Prostate gland (tissue), 2 donors: ENCODE measurements around the gene ANO2. TPM values are rescaled to one million over a fixed set of nuclear protein-coding genes. Genes with fewer than 3 reads are reported as not detected.

Source experiments
- DNase-seq: peaks from one replicate; pipeline ENCODE4 v3.0.0-alpha.2; 2019; ENCODE audit warnings: low spot score
- H3K27ac ChIP-seq, 2 donors: fragments of 200-600 bp; sonication (generic); 2 replicates each; pipeline ENCODE4 v1.5.1; 2017 to 2019
- H3K27me3 ChIP-seq: fragments of 200-600 bp; sonication (generic); replicated peaks from 2 replicates; pipeline ENCODE4 v1.5.1; 2019; ENCODE audit not compliant: insufficient read depth
- H3K36me3 ChIP-seq, 2 donors: fragments of 200-600 bp; sonication (generic); 1 replicate in 1 of 2; 2 replicates in 1 of 2; pipeline versions ENCODE4 v1.5.1 to v1.8.1; 2017 to 2019
- H3K4me1 ChIP-seq: fragments of 200-600 bp; sonication (generic); replicated peaks from 2 replicates; pipeline ENCODE4 v1.5.1; 2019
- H3K4me3 ChIP-seq, 2 donors: fragments of 200-600 bp; sonication (generic); 2 replicates each; pipeline ENCODE4 v1.5.1; 2017 to 2019
- H3K9me3 ChIP-seq: fragments of 200-600 bp; sonication (generic); 2 replicates; pipeline ENCODE4 v1.5.1; 2017
- POLR2A ChIP-seq: fragments of 450-650 bp; IDR thresholded peaks from one replicate; pipeline ENCODE4 v1.6.1; 2016; ENCODE audit warnings: antibody characterized with exemption, mild to moderate bottlenecking
- POLR2AphosphoS5 ChIP-seq: sonication (generic); formaldehyde crosslinking; IDR thresholded peaks from one replicate; pipeline ENCODE4 v1.6.1; 2017; ENCODE audit warnings: antibody characterized with exemption
- WGBS: methylation state at CpG from one replicate; pipeline ENCODE4 v1.1.5; 2018; 5-methylcytosine and 5-hydroxymethylcytosine counted together
- intact Hi-C: fragments of 100-400 bp; cut with DNase I; formaldehyde crosslinking; loops from one replicate; pipeline ENCODE4 v1.14.2; 2022
- total RNA-seq, 2 donors: library from RNA; depleted of rRNA; stranded (reverse); fragments of >200 nt; gene quantifications; one replicate each; pipeline ENCODE4 v1.1.0, GENCODE V29; 2016
- TF ChIP-seq, protein P1 (sequence below), 4 experiments: fragments of 200-600 bp in 2 of 4; fragments of 450-650 bp in 2 of 4; sonication (generic) in 2 of 4; IDR thresholded peaks; 1 replicate in 3 of 4; 2 replicates in 1 of 4; pipeline ENCODE4 v1.5.1; 2016 to 2019; ENCODE audit warnings: antibody characterized with exemption in 4 of 4, mild to moderate bottlenecking in 2 of 4, moderate library complexity in 2 of 4

The ANO2 gene
- total RNA-seq, 2 donors from 2014 or later: 0.64 to 7.0 TPM

DNA sequence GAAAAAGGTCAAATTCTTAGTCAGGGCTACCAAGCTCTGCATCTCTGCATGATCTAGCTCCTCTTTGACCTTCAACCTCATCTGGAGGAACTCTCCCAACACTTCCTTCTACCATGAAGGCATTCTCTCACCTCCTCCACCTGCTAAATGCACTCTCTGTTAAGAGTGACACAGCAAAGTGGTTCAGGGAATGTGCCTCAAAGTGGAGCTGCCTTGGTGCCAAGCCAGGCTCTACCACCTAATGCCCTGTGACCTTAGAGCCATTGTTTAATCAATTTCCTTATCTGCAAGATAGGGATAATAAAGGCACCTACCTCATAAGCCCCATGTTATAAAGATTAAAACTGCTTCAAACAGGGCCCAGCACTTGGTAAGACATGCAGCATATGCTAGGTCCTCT, 236.7 kb downstream of the ANO2 start:
- no peaks in the 10 kb centered on the region for H3K27me3 ChIP-seq
- H3K36me3 ChIP-seq: no peaks in the 10 kb centered on the region
- no peak for TF ChIP-seq POLR2A
- TF ChIP-seq POLR2AphosphoS5: no peak
- TF ChIP-seq, protein P1, sequence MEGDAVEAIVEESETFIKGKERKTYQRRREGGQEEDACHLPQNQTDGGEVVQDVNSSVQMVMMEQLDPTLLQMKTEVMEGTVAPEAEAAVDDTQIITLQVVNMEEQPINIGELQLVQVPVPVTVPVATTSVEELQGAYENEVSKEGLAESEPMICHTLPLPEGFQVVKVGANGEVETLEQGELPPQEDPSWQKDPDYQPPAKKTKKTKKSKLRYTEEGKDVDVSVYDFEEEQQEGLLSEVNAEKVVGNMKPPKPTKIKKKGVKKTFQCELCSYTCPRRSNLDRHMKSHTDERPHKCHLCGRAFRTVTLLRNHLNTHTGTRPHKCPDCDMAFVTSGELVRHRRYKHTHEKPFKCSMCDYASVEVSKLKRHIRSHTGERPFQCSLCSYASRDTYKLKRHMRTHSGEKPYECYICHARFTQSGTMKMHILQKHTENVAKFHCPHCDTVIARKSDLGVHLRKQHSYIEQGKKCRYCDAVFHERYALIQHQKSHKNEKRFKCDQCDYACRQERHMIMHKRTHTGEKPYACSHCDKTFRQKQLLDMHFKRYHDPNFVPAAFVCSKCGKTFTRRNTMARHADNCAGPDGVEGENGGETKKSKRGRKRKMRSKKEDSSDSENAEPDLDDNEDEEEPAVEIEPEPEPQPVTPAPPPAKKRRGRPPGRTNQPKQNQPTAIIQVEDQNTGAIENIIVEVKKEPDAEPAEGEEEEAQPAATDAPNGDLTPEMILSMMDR (IDR thresholded peaks at IDR 0.05): no peak
- no peak overlapping the region for H3K27ac ChIP-seq
- no peaks in the 10 kb centered on the region for H3K4me1 ChIP-seq
- intact Hi-C loops: no loop called here
- no peak overlapping the region for H3K4me3 ChIP-seq
- no peak for DNase-seq
- H3K9me3 ChIP-seq: no peaks in the 10 kb centered on the region

GRCh38 chr12:5706247-5706646, 238.8 kb downstream of the ANO2 start:
- 93% methylated on average over 4 of the region's 4 CpGs for WGBS
- no peaks in the 10 kb centered on the region for H3K27me3 ChIP-seq

DNA sequence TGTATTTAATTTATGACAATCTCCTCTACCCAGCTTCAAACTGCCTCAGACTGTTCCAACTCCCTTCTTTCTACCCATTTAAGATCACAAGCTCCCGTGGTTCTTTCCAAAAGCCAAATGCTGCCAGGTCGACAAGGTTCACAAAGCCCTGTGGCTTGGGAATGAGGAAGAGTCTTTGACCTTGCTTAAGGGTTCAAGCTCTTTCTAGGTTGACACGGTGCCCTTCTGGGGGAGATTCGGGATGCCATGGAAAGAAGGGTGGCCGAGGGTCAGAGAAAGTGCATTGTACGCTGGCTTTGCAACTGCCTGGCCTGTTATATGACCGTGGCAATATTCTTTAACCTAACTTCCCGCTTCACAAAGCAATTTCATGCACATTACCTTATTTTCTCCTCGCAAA, 239.3 kb downstream of the ANO2 start:
- Histone ChIP-seq H3K9me3 (no peaks in the 10 kb centered on the region), H3K27me3 (no peaks in the 10 kb centered on the region), H3K4me1 (no peaks in the 10 kb centered on the region), H3K4me3 (no peak overlapping the region), H3K36me3 (no peaks in the 10 kb centered on the region), H3K27ac (no peak overlapping the region)
- TF ChIP-seq POLR2A (no peak), POLR2AphosphoS5 (no peak)
- TF ChIP-seq, protein P1 (IDR thresholded peaks at IDR 0.05): no peak
- DNase-seq: no peak
- intact Hi-C loops: no loop called here
- 74% methylated on average over 9 of the region's 9 CpGs for WGBS

More at GRCh38 chr12:5706247-5706646, 238.8 kb downstream of the ANO2 start:
- intact Hi-C loops: no loop called here
- DNase-seq: no peak
- no peak overlapping the region for H3K27ac ChIP-seq
- H3K36me3 ChIP-seq: no peaks in the 10 kb centered on the region
- TF ChIP-seq POLR2AphosphoS5 (no peak), POLR2A (no peak)
- TF ChIP-seq, protein P1 (IDR thresholded peaks at IDR 0.05): no peak
- H3K9me3 ChIP-seq: no peaks in the 10 kb centered on the region
- H3K4me1 ChIP-seq: no peaks in the 10 kb centered on the region
- H3K4me3 ChIP-seq: no peak overlapping the region

- Histone ChIP-seq H3K27me3 (no peaks in the 10 kb centered on the region), H3K27ac (no peak overlapping the region), H3K4me1 (no peaks in the 10 kb centered on the region), H3K9me3 (no peaks in the 10 kb centered on the region), H3K36me3 (no peaks in the 10 kb centered on the region), H3K4me3 (no peak overlapping the region)
- no peak for TF ChIP-seq POLR2A
- TF ChIP-seq, protein P1 (IDR thresholded peaks at IDR 0.05): no peak
- no peak for TF ChIP-seq POLR2AphosphoS5
- no peak for DNase-seq
- intact Hi-C loops: no loop called here
- WGBS: 45% methylated on average over 6 of the region's 6 CpGs
These were observed 250.2 kb downstream of the ANO2 start for GRCh38 chr12:5694759-5695409.

GRCh38 chr12:5692850-5693249, 252.2 kb downstream of the ANO2 start:
- DNase-seq: no peak
- intact Hi-C loops: no loop called here
- no peak for TF ChIP-seq POLR2AphosphoS5
- H3K27me3 ChIP-seq: no peaks in the 10 kb centered on the region
- 84% methylated on average over 7 of the region's 7 CpGs for WGBS
- H3K9me3 ChIP-seq: no peaks in the 10 kb centered on the region
- no peaks in the 10 kb centered on the region for H3K4me1 ChIP-seq
- H3K27ac ChIP-seq: no peak overlapping the region
- H3K36me3 ChIP-seq: no peaks in the 10 kb centered on the region
- no peak overlapping the region for H3K4me3 ChIP-seq
